Astrocyte of the cerebellum (primary cell): Measurements from ENCODE around the gene HCN3.
"Not testable (repeated sequence)": the region's sequence is repeated elsewhere in the genome, so short reads cannot be mapped to it uniquely, and the experiment has no call there.

Experiments used
- DNase-seq: peaks from one replicate; pipeline ENCODE4 v3.0.0-alpha.2; 2011; ENCODE audit warnings: low read depth
- H3K4me3 ChIP-seq: 2 replicates; pipeline ENCODE4 v1.5.1; 2011; ENCODE audit warnings: mild to moderate bottlenecking, low read depth, low read length, moderate library complexity
- in situ Hi-C: cut with HindIII; loops from 2 replicates; pipeline ENCODE4 v1.10.0; 2017; ENCODE audit warnings: low sequenced_read_pairs
- TF ChIP-seq, protein P1 (sequence below): IDR thresholded peaks from 2 replicates; pipeline ENCODE4 v1.5.1; 2012; ENCODE audit warnings: low read length, low read depth, moderate library complexity, mild to moderate bottlenecking; ENCODE audit errors: missing control alignments

Gene HCN3

GRCh38 chr1:155324717-155325602, 47.7 kb downstream of the HCN3 start:
- TF ChIP-seq, protein P1, sequence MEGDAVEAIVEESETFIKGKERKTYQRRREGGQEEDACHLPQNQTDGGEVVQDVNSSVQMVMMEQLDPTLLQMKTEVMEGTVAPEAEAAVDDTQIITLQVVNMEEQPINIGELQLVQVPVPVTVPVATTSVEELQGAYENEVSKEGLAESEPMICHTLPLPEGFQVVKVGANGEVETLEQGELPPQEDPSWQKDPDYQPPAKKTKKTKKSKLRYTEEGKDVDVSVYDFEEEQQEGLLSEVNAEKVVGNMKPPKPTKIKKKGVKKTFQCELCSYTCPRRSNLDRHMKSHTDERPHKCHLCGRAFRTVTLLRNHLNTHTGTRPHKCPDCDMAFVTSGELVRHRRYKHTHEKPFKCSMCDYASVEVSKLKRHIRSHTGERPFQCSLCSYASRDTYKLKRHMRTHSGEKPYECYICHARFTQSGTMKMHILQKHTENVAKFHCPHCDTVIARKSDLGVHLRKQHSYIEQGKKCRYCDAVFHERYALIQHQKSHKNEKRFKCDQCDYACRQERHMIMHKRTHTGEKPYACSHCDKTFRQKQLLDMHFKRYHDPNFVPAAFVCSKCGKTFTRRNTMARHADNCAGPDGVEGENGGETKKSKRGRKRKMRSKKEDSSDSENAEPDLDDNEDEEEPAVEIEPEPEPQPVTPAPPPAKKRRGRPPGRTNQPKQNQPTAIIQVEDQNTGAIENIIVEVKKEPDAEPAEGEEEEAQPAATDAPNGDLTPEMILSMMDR, result peak; percentile 42
- in situ Hi-C loops, result no loop called here
- no peak for DNase-seq
- H3K4me3 ChIP-seq, result peak overlapping the region; percentile 85

DNA sequence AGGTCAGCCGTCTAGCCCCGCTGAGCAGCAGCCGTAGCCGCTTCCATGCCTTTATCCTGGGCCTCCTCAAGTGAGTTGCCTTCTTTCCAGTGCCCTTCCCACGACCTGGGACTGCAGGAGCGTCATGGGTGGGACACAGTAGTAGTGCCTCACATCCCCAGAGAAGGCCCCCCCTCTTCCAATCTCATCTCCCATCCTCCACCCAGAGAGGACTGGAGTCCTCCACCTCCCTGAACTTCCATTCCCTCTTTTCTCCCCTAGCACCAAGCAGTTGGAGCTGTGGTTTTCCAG, 48.3 kb downstream of the HCN3 start:
- TF ChIP-seq, protein P1, result no peak
- in situ Hi-C loops, result no loop called here
- peak overlapping the region; percentile 85 for H3K4me3 ChIP-seq
- DNase-seq, result no peak

DNA sequence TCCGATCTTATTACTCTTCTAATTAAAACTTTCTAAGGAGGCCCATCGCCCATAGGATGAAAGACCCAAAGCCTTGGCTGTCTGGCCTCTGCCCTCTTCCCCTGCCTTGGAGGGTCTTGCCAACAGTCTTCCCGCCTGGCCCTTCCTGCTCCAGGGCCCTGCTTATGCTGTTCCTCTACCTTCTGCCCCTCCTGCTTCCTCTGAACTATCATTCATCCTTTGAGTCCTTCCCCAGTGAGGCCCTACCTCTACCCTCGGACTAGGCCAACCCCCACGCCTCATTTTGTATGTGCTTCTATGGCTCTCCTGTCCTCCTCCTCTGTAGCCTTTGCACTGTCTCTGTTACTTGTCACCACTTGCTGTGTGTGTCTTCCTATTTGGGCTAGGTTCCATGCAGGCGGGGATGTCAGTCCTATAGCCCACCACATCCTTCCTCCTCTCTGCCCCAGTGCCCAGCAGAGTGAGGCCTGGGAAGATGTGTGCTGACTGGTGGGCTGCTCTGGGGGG, 48.8 kb downstream of the HCN3 start:
- DNase-seq, result no peak
- in situ Hi-C loops, result no loop called here
- no peak overlapping the region for H3K4me3 ChIP-seq
- TF ChIP-seq, protein P1, result no peak

GRCh38 chr1:155326631-155327037, 49.4 kb downstream of the HCN3 start:
- DNase-seq, result no peak
- in situ Hi-C loops, result no loop called here
- no peak overlapping the region for H3K4me3 ChIP-seq
- TF ChIP-seq, protein P1, result no peak

DNA sequence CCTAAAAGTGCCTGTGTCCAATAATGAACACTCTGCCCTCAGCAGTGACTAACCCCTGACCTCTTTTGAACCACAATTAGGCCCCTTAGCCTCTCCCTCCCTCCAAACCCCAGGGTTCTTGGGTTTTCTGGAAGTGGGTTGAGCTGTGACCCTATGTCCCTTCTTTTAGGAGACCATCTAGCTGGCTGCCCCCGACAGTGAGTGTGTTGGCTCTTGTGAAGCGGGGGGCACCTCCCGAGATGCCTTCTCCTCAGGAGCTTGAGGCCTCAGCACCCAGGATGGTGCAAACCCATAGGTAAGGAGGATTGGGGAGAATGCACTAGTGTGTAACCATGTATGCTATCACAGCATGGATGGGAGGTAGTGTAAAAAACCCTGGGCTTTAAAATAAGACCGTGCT, 50.7 kb downstream of the HCN3 start:
- in situ Hi-C loops, result no loop called here
- TF ChIP-seq, protein P1, result no peak
- DNase-seq, result no peak

GRCh38 chr1:155328856-155329255, 51.6 kb downstream of the HCN3 start:
- in situ Hi-C loops, result not testable (repeated sequence)

More for the DNA sequence above, 50.7 kb downstream of the HCN3 start:
- H3K4me3 ChIP-seq, result no peak overlapping the region

DNA sequence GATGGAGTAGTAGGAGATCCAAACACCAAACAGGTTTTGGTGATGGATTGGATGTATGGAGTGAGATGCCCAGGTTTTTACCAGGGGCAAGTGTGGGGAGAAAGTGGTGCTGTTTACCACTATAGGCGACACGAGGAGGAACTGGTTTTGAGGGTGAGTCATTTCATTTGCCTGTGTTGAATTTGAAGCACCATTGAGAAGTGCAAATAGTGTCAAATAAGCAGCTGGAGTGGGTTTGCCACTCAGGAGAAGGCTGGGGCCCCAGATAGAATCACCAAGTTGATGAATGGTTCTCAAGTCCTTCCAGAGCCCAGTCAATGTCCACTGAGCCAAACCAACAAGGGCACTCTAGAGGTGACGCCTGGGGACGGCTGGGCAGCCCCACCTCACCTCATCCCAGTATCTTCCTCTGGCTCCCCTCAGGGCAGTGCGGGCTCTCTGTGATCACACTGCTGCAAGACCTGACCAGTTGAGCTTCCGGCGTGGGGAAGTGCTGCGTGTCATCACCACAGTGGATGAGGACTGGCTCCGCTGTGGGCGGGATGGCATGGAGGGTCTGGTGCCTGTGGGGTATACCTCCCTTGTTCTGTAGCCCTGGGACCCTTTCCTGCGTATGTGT, 52.8 kb downstream of the HCN3 start:
- H3K4me3 ChIP-seq, result no peak overlapping the region
- no peak for DNase-seq
- in situ Hi-C loops, result no loop called here
- TF ChIP-seq, protein P1, result no peak

More at GRCh38 chr1:155328856-155329255, 51.6 kb downstream of the HCN3 start:
- not testable (repeated sequence) for DNase-seq, H3K4me3 ChIP-seq
